NCI-H2029 treated with DMSO at 0.1 percent for 48 hours (cell line): ENCODE measurements around the gene IQSEC3.
"Not testable (repeated sequence)": the region's sequence is repeated elsewhere in the genome, so short reads cannot be mapped to it uniquely, and the experiment has no call there.

Experiments used
- DNase-seq: peaks from one replicate; lab custom pipeline; 2025; lab: John Stamatoyannopoulos, UW

Gene IQSEC3

DNA sequence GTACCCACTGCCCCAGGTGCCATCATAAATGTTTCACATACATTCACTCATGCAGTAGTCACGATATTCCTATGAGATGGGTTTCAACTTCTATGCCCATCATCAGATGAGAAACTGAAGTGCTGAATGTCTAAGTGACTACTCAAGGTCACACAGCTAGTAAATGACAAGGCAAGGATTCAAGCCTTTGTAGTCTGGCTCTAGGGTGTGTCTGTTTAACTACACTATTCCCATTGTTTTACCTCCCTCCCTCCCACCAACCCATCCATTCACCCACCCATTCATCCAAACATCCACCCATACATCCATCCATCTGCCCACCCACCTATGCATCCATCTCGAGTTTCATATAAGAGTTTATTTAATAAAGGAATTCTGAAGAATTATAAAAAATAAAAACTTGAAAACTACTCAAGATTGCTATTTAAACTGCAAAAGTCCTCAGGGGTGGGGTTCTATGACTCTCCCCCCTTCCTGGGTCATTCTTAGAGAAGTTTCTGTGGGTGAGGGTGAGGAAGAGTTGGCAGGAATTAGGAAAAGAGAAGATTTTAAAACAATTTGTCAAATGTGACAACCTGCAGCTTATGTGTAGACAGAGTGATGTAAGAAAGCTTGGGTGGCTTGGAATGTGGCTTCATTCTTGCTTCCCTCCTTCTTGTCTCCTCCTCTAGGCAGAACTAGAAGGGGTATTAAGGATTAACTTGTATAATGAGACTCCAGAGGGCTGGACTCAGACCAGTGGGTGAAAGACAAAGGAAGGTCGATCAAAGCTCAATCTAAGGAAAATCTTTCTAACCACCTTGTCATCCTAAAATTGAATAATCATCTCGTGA is 13.4 kb upstream of the IQSEC3 start:
- not testable (repeated sequence) for DNase-seq

DNA sequence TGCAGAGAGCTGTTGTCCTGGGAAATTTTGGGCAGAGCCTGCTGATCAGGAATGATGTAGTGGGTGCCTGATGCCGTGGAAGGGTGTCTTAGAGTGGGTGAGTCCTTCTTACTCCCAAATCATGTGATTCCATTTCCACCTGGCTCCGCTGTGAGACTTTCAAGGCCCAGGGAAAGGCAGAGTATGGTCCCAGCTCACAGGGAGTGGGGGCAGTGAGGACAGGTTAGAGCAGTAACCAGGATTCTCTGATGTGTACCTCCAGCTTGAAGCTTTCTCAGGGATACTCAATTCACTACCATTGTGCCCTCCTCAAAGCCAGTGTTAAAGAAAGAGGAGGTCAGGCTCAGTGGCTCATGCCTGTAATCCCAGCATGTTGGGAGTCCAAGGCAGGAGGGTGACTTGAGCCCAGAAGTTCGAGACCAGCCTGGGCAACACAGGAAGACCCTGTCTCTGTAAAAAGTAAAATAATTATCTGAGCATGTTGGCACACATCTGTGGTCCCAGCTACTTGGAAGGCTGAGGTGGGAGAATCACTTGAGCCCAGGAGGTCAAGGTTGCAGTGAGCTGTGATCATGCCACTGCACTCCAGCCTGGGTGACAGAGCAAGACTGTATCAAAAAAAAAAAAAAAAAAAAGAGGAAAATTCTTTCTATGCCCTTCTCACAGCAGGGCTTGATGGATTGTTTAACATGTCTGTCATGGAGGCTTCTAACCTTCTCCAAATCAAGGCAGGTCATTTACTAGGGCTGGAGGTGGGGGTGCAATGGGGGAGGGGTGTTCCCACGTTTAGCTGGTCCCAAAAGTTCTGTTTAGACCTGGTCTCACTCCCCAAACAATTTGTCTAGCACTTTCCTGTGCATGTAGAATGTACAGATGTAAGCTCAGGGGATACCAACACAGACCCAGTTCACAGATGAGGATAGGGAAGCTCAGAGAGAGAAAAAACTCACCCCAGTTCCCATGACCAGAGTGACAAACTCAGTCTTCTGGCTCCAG is 12.5 kb upstream of the IQSEC3 start:
- DNase-seq = no peak

DNA sequence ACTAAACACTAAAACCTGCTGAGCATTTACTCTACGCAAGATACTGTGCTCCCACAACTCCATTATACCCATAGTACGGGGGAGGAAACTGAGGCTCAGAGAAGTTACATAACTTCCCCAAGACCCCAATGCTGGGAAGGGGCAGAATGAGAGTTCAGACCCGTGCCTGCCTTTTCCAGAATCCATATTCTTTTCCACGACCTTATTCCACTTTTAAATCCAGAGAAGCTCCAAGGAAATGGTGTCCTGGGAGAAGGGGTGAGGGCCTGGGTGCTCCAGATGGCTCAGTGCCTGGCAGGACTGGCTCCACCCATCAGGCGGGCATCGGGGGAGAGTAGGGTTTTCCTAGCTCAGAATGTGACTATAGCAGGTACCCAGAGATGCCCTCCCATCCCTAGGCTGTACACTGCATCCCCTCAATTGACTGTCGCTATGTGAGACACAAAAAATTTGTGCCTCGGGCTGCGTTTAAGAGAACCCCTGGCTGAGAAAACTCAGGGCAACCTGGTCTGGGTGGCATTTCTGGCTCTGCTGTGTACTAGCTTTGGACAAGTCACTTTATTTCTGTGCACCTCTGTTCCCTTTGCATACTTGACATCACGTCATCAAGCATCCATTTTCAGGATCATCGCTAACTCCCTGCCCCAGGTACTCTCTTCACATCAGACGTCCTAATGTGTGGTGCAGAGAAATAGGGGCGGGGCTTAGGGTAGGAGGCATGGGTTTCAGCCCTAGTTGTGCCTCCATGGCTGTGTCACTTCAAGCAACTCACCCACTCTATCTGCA is 11.6 kb upstream of the IQSEC3 start:
- DNase-seq = no peak

DNA sequence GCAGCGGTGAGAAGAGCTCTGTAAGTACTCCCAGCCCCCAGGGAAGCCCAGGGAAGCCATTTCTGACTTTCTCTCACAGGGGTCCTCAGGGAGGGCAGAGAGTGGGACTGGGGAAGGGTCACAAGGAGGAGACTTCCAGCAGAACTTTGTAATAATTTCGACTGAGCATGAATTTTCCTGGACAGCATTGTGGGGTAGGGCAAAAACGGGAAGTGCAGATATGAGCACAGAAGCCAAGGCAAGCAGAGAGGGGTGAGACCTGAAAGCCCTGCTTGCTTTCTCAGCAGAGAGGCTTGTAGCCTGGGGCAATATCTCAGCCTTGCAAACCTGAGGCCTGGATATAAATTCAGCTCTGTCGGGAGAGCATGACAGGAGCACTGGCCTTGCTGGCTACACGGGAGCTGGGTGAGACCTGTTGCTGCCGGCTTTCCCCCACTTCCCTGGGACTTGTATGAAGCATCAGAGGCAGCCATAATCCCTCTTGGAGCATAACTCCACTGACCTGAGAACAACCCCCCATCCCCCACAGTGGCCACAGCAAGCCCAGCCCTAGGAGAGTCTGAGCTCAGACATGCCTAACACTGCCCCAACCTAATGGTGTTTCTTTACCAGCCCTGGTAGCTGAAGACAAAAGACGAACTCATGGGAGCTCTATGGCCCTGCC is 9.8 kb upstream of the IQSEC3 start:
- no peak for DNase-seq

DNA sequence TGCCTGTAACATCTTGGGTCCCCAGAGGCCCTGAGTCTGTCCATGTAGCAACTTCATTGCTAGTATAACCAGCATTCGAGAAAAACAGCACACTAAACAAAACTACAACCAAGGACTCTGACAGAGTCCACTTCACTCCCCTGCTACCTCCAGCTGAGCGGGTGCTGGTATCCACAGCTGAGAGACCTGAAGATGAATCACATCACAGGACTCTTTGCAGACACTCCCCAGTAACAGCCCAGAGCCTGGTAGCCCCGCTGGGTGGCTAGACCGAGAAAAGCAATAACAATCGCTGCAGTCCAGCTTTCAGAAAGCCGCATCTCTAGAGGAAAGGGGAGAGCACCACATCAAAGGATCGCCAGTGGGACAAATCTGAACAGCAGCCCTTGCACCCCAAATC is 9.0 kb upstream of the IQSEC3 start:
- no peak for DNase-seq

DNA sequence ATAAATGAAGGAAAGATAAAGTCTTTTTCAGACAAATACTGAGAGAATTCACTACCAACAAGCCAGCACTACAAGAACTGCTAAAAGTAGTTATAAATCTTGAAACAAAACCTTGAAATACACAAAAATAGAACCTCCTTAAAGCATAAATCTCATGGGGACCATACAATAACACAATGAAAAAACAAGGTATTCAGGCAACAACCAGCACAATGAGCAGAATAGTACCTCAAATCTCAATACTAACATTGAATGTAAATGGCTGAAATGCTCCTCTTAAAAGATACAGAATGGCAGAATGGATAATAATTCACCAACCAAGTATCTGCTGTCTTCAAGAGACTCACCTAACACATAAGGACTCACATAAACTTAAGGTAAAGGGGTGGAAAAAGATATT is 7.7 kb upstream of the IQSEC3 start:
- no peak for DNase-seq

DNA sequence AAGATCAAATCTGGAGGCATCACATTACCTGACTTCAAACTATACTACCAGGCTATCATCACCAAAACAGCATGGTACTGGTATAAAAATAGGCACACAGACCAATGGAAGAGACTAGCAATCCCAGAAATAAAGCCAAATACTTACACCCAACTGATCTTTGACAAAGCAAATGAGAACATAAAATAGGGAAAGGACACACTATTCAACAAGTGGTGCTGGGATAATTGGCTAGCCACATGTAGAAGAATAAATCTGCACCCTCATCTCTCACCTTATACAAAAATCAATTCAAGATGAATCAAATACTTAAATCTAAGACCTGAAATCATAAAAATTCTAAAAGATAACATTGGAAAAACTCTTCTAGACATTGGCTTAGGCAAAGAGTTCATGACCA is 4.7 kb upstream of the IQSEC3 start:
- not testable (repeated sequence) for DNase-seq

DNA sequence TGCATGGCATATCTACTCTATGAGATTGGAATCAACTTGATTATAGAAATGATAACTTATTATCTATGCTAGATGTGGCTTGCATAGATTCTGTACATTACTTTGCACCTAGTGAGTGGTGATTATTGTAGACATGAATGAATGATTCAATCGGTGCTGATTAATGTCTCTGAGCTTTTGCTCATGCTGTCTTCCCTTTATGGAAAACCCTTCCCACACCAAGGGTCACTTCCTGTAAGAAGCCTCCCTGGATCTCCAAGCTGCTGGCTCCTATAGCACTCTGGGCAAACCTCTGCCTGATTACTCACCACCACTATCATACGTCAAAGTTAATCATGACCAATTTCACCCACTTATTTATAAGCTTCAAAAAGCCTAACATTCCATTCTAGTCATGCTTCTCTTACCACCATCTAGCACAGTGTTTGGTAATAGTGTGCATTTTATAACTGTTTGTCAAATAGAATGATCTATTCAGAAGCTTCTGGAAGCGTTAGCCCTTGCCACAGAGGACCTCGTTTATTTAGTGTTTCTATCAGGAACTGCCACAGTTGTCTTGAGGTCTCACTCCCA is 990 bp upstream of the IQSEC3 start:
- not testable (repeated sequence) for DNase-seq

DNA sequence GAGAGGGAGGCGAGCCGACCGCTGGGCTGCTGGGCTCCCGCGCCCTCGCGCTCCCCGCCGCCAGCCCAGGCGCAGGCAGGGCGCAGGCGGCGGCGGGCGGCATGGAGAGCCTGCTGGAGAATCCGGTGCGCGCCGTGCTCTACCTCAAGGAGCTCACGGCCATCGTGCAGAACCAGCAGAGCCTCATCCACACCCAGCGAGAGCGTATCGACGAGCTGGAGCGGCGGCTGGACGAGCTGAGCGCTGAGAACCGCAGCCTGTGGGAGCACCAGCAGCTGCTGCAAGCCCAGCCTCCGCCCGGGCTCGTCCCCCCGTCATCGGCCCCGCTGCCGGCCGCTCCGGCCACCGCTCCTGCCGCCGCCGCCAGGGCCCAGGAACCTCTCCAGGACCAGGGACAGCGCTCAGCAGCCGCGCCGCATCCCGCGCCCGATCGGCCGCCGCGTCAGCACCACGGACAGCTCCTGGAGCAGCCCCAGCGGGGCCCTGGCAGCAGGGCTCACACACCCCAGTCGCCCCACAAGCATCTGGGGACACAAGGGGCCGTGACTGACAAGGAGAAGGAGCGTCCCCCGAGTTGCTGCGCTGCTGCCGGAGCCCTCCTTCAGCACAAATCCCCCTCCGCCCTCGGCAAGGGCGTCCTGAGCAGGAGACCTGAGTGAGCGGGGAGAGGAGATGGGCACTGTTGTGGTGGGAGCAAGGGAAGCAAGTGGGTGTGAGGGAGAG is 376 bp downstream of the IQSEC3 start:
- not testable (repeated sequence) for DNase-seq

DNA sequence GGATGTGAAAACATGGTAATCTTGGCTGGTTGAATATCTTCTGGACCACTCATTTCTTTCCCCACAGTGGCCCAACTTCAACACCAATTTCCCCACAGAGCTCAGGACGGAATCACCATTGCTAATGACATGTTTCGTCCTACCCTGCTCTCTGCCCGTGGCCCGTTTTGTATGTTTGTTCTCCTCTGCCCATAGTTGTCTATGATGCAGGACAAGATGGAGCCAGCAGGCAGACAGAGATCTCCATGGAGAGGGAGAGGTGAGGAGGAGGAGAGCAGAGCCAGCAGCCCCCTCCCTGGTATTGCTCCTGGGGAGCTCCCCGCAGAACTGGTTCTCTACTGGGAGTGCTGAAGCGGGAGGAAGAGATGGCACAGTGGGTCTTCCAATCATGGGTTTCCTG is 3.1 kb downstream of the IQSEC3 start:
- not testable (repeated sequence) for DNase-seq

DNA sequence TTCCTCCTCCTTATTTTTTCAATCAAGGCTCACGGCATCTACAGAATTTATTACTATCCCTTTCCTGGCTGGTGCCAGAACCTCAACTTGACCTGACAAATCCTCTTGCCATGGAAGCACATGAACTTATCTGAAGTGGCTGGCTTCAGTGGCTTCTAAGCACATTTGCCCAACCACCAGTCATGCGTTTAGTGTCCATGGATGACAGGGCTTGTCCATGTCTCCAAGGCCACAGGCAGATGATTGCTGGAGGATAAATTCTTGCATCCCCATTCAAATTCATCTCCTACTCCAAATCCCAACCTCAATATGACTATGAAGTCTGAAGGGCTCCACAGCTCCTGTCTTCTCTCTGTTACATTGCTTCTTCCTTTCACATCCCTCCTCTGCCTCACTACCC is 4.0 kb downstream of the IQSEC3 start:
- DNase-seq = not testable (repeated sequence)

DNA sequence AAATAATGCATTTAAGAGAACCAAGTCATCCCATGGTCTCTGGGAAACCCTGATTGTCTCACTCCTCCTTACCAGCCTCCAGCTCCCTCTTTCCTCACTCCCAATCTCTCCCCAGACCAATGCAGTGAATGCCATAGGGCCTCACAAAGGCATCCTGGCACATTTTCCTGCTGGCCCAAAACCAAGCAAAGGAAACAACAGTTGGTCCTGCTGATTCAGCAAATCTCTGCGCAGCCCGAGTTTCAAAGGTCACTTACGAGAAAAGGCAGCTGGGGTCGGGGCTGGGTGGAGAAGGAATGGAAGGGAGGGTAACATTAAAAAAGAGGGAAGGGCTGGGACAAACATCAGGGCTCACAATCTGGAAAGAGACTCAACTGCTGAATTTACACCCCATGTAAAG is 5.5 kb downstream of the IQSEC3 start:
- DNase-seq = not testable (repeated sequence)

DNA sequence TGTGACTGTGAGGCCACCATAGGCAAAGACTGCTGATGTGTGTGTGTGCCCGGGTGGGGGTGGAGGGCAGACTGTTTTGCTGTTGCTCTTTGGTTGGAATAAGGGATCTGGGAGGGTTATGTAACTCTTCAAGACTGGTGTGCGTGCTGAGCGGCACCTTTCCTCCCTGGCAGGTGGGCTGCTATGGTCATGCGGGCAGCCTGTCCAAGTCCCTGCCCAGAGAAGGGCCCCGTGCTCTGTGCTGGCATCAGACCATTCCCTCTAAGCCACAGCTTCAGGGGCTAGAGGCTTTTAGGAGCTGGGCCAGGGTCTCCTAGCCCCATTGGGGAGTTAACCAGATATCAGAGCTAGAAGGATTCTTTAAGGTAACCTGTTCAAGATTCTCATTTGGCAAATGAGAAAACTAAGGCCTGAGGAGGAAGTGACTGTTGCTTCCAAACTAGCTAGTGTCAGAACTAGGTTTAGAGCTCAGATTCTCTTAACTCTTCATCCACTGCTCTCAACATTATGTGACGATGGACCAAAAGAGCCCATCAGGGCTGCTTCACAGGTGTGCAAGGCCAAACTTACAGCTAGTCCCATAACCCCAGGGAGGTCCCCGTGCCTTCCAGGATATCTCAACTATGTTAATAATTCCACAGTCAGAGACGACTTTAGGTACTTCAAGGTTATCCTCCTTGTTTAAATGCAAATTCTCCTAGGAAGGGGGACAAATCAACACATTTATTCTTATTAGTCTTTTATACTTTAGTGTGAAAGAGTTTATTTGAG is 8.0 kb downstream of the IQSEC3 start:
- DNase-seq = not testable (repeated sequence)

DNA sequence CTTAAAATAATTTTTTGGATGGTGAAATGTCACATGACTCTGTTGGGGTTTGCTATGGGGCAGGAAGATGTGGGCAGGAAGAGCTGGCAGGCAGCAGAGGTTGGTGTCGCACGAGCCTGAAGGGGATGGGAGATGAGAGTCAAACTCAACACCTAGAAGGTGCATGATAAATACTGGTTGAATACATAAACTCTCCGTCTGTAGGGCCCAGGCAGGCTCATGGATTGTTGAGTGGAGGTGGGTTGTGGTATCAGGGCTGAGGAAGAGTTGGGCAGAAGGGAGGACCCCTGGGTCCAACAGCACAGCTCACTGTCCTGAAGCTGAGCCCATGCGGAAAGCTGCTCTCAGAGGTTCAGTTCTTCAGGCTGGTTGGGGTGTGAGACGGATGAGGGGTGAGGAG is 9.0 kb downstream of the IQSEC3 start:
- not testable (repeated sequence) for DNase-seq

DNA sequence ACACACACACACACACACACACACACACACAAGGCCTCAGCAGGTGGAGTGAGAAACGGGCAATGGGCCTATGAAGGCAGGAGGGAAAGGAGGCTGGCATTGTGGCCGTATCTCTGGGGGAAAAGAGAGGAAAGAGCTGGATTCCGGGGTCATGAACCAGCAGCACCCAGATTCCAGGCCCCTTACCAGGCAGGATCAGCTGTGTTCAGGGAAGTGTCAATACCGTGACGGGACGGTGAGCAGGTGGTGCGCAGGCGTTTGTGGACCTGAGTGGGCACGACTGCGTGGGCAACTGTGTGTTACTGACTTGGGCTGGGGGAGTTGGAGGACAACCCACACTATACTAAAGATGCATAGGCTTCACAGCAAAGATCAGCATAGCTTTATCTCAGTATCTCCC is 9.5 kb downstream of the IQSEC3 start:
- DNase-seq = not testable (repeated sequence)

DNA sequence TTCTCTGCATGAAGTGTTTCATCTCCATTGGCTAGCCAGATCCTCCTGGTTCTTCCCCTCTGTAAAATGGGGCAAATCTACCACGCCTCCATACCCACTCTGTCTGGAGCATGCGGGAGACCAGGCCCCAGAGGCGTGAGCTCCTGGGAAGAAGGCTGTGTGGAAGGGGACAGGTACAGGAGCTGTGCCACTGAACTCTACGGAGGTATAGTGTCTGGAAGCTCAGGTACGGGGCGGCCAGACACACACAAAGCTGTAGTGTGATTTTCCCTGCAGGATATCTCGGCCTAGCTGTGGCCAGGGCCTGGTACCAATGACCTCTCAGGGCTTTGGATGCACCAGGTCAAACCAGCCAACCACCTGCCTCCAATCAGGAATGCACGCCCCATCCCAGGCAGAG is 10.0 kb downstream of the IQSEC3 start:
- DNase-seq = not testable (repeated sequence)

DNA sequence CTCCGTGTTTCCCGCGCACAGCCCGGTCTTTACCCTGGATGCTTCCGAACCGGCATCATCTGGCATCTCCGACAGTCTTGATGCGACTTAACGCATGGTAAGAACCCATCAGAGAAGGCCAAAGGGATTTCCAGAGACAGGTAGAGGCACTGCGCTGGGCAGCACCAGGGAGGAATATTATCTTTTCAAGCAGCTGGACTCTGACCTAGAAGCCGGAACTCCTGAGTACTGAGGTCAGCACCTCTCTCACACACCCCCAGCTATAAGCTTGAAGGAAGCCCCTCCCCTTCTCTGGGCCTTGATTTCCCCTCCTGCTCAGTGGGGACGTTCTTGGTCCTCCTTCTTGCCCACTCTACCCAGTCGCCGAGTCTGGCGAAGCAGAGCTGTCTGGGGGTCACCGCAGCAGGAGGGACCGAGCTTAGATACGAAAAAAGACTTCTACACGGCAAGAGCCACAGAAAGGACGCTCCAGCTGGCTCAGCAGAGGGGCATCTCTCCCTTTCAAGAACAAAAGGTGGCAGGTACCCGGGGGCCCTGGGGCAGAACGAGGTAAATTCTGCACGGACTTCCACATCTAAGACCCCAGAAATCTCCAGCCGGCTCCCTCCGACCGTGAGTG is 10.6 kb downstream of the IQSEC3 start:
- DNase-seq = not testable (repeated sequence)

DNA sequence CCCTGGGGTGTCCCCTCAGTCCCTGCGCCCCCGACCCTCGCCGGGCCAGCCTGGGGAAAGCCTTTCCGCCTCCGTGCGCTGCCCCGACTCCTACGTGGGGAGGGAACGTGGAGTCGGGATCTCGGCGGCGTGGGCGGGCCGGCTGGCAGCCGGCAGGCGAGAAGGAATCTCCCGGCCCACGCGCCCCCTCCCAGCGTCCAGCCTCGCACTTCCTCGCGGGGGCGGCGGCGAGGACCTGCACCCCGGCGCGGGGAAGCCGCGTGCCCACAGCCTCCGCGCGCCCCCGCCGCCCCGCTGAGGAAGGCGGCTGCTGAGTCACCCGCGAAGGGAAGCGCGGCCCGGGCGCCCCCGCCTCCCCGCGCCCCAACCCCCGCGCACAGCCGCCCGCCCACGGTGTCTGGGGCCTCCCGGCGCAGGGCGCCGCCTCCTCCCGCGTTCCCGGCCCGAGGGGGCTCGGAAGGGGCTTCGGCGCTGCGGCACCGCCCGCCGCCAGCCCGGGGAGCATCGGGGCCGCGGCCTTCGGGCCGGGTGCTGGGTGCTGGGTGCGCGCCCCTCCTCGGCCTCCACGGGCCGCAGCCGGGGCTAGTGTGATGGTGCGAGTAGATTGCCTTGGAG is 11.3 kb downstream of the IQSEC3 start:
- DNase-seq = not testable (repeated sequence)

DNA sequence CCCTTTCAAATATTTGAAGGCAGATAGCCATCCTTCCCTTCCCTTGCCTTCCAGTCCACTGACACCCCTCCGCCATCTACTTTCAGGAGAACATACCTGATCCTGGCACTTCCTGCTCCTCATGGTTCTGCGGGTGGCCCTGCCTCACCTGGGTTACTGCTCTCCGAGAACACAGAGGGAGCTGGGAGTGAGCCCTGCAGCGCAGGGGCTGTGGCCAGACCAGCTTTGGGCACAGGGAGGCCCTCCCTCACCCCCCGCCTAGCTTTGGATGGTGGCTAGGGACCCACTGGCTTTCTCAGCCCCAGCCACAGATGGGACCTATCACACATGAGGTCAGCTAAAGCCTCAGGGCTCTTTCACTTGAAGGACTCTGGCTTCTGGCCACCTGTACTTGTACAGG is 12.4 kb downstream of the IQSEC3 start:
- DNase-seq = no peak
